ENCODE results near the gene IRF4. TPM values are rescaled to one million over a fixed set of nuclear protein-coding genes. Genes with fewer than 3 reads are reported as not detected.

IRF4 gene
- total and polyA plus RNA-seq, 12 donors, result 0.04 to 3.6 (median 0.32) TPM; not detected in 1

DNA sequence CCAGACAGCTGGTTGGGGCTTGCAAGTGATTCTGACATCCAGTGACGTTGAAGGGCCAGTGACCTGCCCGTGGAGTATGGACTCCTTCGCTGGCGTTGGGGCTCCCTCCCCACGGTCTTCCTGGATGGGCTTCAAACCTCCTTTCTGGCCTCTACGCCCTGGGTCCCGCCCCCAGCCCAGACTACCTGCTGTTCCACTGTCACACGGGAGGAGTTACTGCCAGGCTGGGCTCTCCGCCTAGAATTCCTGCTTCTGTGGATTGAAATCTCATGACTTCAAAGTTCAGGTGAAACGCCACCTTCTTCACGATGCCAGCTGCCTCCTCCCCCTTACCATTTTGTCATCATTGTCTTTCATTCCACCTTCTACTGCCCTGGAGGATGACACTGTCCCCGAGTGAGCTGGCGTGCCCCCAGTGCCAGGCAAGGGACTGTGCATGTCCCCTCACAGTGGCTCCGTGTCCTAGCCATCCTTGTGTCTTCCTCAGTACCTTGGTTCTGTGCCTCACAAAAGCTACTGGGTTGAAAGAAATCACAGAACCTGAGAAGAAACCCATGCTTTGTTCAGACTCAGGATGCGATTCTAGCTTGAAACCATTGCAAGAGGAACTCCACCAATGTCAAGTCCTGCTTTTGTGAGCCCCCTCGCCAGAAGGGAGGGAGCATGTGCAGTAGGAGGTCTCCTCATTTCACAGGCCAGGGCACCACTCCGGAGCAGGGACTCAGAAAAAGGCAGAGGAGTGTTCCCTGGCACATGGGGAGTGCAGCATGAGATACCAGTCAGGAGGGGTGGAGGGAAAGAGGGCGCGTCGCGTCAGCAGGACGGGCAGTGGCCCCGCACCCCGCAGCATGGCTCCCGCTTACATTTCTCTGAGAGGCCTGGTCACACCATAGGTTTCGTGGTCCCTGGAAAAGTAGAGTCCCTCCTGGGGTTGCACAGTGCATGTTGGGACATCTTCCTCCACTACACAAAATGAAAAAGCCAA lies 11.0 kb upstream of the IRF4 start:
- H3K9me3 ChIP-seq, result no peaks in the 10 kb centered on the region
- TF ChIP-seq, protein P1, sequence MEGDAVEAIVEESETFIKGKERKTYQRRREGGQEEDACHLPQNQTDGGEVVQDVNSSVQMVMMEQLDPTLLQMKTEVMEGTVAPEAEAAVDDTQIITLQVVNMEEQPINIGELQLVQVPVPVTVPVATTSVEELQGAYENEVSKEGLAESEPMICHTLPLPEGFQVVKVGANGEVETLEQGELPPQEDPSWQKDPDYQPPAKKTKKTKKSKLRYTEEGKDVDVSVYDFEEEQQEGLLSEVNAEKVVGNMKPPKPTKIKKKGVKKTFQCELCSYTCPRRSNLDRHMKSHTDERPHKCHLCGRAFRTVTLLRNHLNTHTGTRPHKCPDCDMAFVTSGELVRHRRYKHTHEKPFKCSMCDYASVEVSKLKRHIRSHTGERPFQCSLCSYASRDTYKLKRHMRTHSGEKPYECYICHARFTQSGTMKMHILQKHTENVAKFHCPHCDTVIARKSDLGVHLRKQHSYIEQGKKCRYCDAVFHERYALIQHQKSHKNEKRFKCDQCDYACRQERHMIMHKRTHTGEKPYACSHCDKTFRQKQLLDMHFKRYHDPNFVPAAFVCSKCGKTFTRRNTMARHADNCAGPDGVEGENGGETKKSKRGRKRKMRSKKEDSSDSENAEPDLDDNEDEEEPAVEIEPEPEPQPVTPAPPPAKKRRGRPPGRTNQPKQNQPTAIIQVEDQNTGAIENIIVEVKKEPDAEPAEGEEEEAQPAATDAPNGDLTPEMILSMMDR (IDR thresholded peaks at IDR 0.05), result no peak
- no peak overlapping the region for H3K27ac ChIP-seq
- intact Hi-C loops (cut with DNase I), result loop anchor here in 1 of 10 donors (10.0 kb wide), 1 partner anchor 176 kb away; no protein-coding TSS in a partner anchor
- no peak overlapping the region for H3K4me3 ChIP-seq
- no peaks in the 10 kb centered on the region for H3K36me3 ChIP-seq
- DNase-seq, result no peak
- H3K27me3 ChIP-seq, result peaks cover 4 to 88% (median 60%) of the 10 kb centered on the region in 7 donors
- peak in 1 of 8 donors; percentile 16 for ATAC-seq
- 81 to 82% methylated on average over 26 of the region's 26 CpGs for WGBS, 2 donors
- no peaks in the 10 kb centered on the region for H3K4me1 ChIP-seq

DNA sequence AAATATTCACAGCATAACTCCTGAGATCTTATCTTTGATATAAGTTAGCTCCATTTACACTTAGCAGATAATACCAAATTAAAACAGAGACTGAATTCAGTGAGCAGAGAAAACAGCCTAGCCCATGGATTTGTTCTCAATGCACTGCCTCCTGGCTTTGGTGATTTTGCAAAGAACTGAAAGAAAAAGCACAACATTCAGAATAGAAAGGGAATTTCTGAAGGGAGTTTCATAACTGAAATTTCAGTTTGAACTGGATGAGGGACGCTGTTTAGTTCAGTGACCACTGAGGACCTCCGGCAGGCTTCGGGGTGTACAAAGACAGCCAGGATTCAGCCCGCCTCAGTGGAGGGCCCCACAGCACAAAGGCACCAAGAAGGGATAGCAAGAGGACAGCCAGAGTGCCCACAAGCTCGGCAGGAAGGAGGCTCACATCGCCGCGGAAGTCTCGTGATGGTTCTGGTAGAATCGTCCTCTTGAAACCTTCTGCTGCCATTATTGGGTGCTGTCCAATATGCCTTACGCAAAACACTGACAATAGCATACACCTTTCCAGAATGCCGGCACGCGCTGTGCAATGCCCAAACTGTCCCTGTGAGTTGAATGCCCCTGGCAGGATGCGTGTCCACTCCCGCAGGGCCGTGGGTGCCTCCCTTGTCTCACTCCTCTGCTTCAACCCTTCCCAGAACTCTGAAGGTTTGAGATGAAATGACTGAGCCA lies 9.7 kb upstream of the IRF4 start:
- 85 to 88% methylated on average over 17 of the region's 17 CpGs for WGBS, 2 donors
- DNase-seq (no peak), ATAC-seq (no peak)
- intact Hi-C loops (cut with DNase I), result loop anchor here in 1 of 10 donors (10.0 kb wide), 1 partner anchor 177 kb away; no protein-coding TSS in a partner anchor
- Histone ChIP-seq H3K27ac (no peak overlapping the region), H3K9me3 (no peaks in the 10 kb centered on the region), H3K4me3 (no peak overlapping the region), H3K36me3 (no peaks in the 10 kb centered on the region), H3K27me3 (peaks cover 4 to 95% (median 63%) of the 10 kb centered on the region in 7 donors), H3K4me1 (no peaks in the 10 kb centered on the region)
- TF ChIP-seq, protein P1 (IDR thresholded peaks at IDR 0.05), result no peak

DNA sequence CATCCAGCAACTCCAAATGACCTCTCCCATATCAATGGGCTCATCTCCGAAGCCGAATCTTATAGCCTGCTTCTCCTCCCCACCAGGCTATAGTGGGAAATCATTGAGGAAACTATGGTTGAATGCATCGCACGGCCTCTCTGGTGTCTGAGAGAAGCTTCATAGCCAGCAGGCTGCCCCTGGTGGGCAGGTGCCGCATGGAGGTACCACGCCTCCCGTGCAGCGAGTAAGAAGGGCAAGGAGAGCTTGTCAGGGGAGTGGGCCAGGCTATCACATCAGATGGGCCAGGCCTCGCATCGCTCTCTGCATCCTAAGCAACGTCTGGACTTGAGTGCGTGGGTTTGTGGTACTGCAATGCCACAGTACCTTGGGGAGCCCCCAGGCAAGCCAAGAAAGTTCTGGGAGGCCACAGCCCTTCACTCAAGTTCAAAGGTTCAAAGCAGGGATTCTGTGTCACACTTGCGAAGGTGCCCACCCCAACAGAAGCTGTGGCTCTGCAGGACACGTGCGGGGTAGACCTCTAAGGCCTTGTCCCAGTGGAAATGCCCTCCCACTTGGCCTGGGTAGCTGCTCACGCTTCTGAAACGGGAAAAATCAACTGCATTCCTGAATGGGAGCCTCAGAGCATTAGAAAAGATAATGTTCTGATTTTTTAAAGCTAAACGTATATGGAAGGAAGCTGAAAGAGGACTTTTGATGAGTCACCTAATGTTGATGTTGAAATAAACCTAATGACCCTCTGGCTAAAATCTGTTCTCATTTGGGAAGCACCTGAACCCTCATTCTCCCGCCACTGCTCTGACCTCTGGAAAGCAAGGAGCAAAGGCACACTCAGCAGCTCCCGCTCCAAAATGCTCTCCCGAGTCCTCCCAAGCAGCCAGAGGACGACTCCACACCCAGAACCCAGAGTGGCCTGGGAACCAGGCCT lies 8.4 kb upstream of the IRF4 start:
- peaks cover 4 to 92% (median 72%) of the 10 kb centered on the region in 7 donors for H3K27me3 ChIP-seq
- no peak for DNase-seq
- no peak for ATAC-seq

More for the DNA sequence above, 8.4 kb upstream of the IRF4 start:
- TF ChIP-seq, protein P1 (IDR thresholded peaks at IDR 0.05), result no peak
- 77 to 82% methylated on average over 22 of the region's 22 CpGs for WGBS, 2 donors
- H3K4me1 ChIP-seq, result no peaks in the 10 kb centered on the region
- H3K9me3 ChIP-seq, result no peaks in the 10 kb centered on the region
- no peak overlapping the region for H3K27ac ChIP-seq
- intact Hi-C loops (cut with DNase I), result loop anchor here in 1 of 10 donors (10.0 kb wide), 1 partner anchor 178 kb away; no protein-coding TSS in a partner anchor
- no peaks in the 10 kb centered on the region for H3K36me3 ChIP-seq
- H3K4me3 ChIP-seq, result no peak overlapping the region

All from heart right ventricle (tissue), 16 donors.